ENCODE results near the gene DCHS2.

DCHS2 gene

GRCh38 chr4:154491341-154492271, at the start of gene DCHS2:
Gene DCHS2 (minus strand): TSS chr4:154491799. CDS start chr4:154491355, 444 bp downstream.
- peak; percentile 17 for DNase-seq

GRCh38 chr4:154534296-154534695, 42.7 kb upstream of the DCHS2 start:
- no peak for DNase-seq

GRCh38 chr4:154529728-154530519, 38.3 kb upstream of the DCHS2 start:
- no peak for DNase-seq

GRCh38 chr4:154528869-154529268, 37.3 kb upstream of the DCHS2 start:
- DNase-seq = no peak

- DNase-seq = no peak
Observed at GRCh38 chr4:154527308-154527707, 35.7 kb upstream of the DCHS2 start.

GRCh38 chr4:154526151-154526550, 34.6 kb upstream of the DCHS2 start:
- no peak for DNase-seq

- DNase-seq = no peak
Observed at GRCh38 chr4:154521607-154522006, 30.0 kb upstream of the DCHS2 start.

- DNase-seq = no peak
Observed at GRCh38 chr4:154519214-154519613, 27.6 kb upstream of the DCHS2 start.

GRCh38 chr4:154517591-154517990, 26.0 kb upstream of the DCHS2 start:
- DNase-seq = no peak

- no peak for DNase-seq
Observed at GRCh38 chr4:154516318-154517029, 24.9 kb upstream of the DCHS2 start.

GRCh38 chr4:154511981-154512380, 20.4 kb upstream of the DCHS2 start:
- DNase-seq = no peak

GRCh38 chr4:154511548-154511947, 19.9 kb upstream of the DCHS2 start:
- no peak for DNase-seq

GRCh38 chr4:154507156-154507555, 15.6 kb upstream of the DCHS2 start:
- no peak for DNase-seq

- peak; percentile 10 for DNase-seq
Observed at GRCh38 chr4:154506253-154506652, 14.7 kb upstream of the DCHS2 start.

- DNase-seq = no peak
Observed at GRCh38 chr4:154503598-154503997, 12.0 kb upstream of the DCHS2 start.

GRCh38 chr4:154502111-154502510, 10.5 kb upstream of the DCHS2 start:
- no peak for DNase-seq

- DNase-seq = no peak
Observed at GRCh38 chr4:154497889-154498288, 6.3 kb upstream of the DCHS2 start.

GRCh38 chr4:154495867-154496266, 4.3 kb upstream of the DCHS2 start:
- no peak for DNase-seq

GRCh38 chr4:154492288-154492687, 689 bp upstream of the DCHS2 start:
- no peak for DNase-seq

GRCh38 chr4:154490583-154491340, 837 bp downstream of the DCHS2 start:
- DNase-seq = no peak

GRCh38 chr4:154490234-154490582, 1.4 kb downstream of the DCHS2 start:
- DNase-seq = no peak

- no peak for DNase-seq
Observed at GRCh38 chr4:154489558-154490233, 1.9 kb downstream of the DCHS2 start.
